ENCODE results near the gene LRBA.

DNA sequence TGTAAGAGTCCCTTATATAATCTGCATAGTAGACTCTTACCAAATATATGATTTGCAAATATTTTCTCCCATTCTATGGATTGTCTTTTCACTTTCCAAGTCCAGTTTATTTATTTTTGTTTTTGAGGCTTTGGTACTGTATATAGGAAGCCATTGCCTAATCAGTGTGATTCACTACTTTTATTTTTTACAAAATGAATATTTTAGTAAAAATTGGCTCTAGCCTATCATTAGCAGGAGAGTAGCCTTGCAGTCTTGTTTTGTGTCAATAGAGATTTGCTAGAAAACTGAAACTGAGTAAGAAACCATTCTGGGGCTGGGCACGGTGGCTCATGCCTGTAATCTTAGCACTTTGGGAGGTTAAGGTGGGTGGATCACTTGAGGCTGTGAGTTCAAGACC is 633.1 kb downstream of the LRBA start:
- TF ChIP-seq EZH2phosphoT487 (IDR thresholded peaks at IDR 0.05; ENCODE audit: borderline replicate concordance, low read length): no peak
- TF ChIP-seq, protein P1, sequence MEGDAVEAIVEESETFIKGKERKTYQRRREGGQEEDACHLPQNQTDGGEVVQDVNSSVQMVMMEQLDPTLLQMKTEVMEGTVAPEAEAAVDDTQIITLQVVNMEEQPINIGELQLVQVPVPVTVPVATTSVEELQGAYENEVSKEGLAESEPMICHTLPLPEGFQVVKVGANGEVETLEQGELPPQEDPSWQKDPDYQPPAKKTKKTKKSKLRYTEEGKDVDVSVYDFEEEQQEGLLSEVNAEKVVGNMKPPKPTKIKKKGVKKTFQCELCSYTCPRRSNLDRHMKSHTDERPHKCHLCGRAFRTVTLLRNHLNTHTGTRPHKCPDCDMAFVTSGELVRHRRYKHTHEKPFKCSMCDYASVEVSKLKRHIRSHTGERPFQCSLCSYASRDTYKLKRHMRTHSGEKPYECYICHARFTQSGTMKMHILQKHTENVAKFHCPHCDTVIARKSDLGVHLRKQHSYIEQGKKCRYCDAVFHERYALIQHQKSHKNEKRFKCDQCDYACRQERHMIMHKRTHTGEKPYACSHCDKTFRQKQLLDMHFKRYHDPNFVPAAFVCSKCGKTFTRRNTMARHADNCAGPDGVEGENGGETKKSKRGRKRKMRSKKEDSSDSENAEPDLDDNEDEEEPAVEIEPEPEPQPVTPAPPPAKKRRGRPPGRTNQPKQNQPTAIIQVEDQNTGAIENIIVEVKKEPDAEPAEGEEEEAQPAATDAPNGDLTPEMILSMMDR (IDR thresholded peaks at IDR 0.05; ENCODE audit: low read depth, low read length, poor library complexity, severe bottlenecking): no peak
